DND-41 (cell line): Measurements from ENCODE around the gene ALDH1A2.

ENCODE experiments used
- ATAC-seq: fragments of 200-7000 bp; cut with Tn5 transposase; 3 replicates; pipeline ENCODE4 v1.9.1; 2021; ENCODE audit warnings: low read depth; ENCODE audit not compliant: insufficient read depth
- DNase-seq: peaks from one replicate; pipeline ENCODE4 v3.0.0-alpha.2; 2020
- H2AFZ ChIP-seq: 2 replicates; pipeline ENCODE4 v1.6.0; 2012; ENCODE audit warnings: low read depth, low read length
- H3K27ac ChIP-seq: 2 replicates; pipeline ENCODE4 v1.5.1; 2012; ENCODE audit warnings: low read length, inconsistent platforms
- H3K27me3 ChIP-seq: fragments of 200-600 bp; sonication (generic); 2 replicates; pipeline ENCODE4 v1.6.0; 2012; ENCODE audit warnings: low read length, mild to moderate bottlenecking, inconsistent platforms; ENCODE audit not compliant: insufficient read depth, poor library complexity
- H3K36me3 ChIP-seq: 2 replicates; pipeline ENCODE4 v1.5.1; 2012; ENCODE audit warnings: low read length, inconsistent platforms; ENCODE audit not compliant: insufficient read depth
- H3K4me1 ChIP-seq: 2 replicates; pipeline ENCODE4 v1.5.1; 2012; ENCODE audit warnings: mild to moderate bottlenecking, low read length; ENCODE audit not compliant: insufficient read depth
- H3K4me2 ChIP-seq: 2 replicates; pipeline ENCODE4 v1.6.0; 2012; ENCODE audit warnings: mild to moderate bottlenecking, moderate library complexity, low read length, inconsistent platforms; ENCODE audit not compliant: insufficient read depth
- H3K4me3 ChIP-seq, 2 experiments: fragments of 200-600 bp in 1 of 2; shearing (Covaris generic) in 1 of 2; 2 replicates each; pipeline ENCODE4 v1.5.1; 2012 to 2016; ENCODE audit warnings: inconsistent platforms in 2 of 2, low read length in 2 of 2, mild to moderate bottlenecking in 2 of 2, low read depth in 1 of 2, moderate library complexity in 1 of 2
- H3K79me2 ChIP-seq: 2 replicates; pipeline ENCODE4 v1.6.0; 2012; ENCODE audit warnings: low read length, inconsistent platforms; ENCODE audit not compliant: insufficient read depth
- H3K9ac ChIP-seq: 2 replicates; pipeline ENCODE4 v1.6.0; 2012; ENCODE audit warnings: low read depth, mild to moderate bottlenecking, inconsistent platforms, low read length, moderate library complexity
- H3K9me3 ChIP-seq: 2 replicates; pipeline ENCODE4 v1.5.1; 2012; ENCODE audit warnings: low read length, moderate library complexity, mild to moderate bottlenecking, inconsistent platforms; ENCODE audit not compliant: insufficient read depth, severe bottlenecking
- H4K20me1 ChIP-seq: 2 replicates; pipeline ENCODE4 v1.6.0; 2012; ENCODE audit warnings: low read length; ENCODE audit not compliant: insufficient read depth
- EZH2 ChIP-seq: IDR thresholded peaks from 3 replicates; pipeline ENCODE4 v1.6.1; 2012; ENCODE audit warnings: borderline replicate concordance, low read depth, mild to moderate bottlenecking, moderate library complexity, low read length, inconsistent platforms; ENCODE audit not compliant: severe bottlenecking
- TF ChIP-seq, protein P1 (sequence below): IDR thresholded peaks from 2 replicates; pipeline ENCODE4 v1.5.1; 2012; ENCODE audit warnings: borderline replicate concordance, low read length, moderate library complexity, mild to moderate bottlenecking; ENCODE audit not compliant: poor library complexity, severe bottlenecking; ENCODE audit errors: extremely low read depth

Gene ALDH1A2

GRCh38 chr15:58042006-58042405 is 23.5 kb downstream of the ALDH1A2 start:
- Histone ChIP-seq H3K9me3 (no peaks in the 10 kb centered on the region), H3K36me3 (no peaks in the 10 kb centered on the region), H3K4me3 (no peak overlapping the region), H2AFZ (no peak overlapping the region), H3K79me2 (no peaks in the 10 kb centered on the region), H3K9ac (no peak overlapping the region), H3K27me3 (peaks cover 13% of the 10 kb centered on the region), H4K20me1 (no peaks in the 10 kb centered on the region), H3K4me2 (no peak overlapping the region), H3K27ac (no peak overlapping the region), H3K4me1 (no peaks in the 10 kb centered on the region)
- DNase-seq (no peak), ATAC-seq (no peak)
- TF ChIP-seq EZH2: no peak
- TF ChIP-seq, protein P1, sequence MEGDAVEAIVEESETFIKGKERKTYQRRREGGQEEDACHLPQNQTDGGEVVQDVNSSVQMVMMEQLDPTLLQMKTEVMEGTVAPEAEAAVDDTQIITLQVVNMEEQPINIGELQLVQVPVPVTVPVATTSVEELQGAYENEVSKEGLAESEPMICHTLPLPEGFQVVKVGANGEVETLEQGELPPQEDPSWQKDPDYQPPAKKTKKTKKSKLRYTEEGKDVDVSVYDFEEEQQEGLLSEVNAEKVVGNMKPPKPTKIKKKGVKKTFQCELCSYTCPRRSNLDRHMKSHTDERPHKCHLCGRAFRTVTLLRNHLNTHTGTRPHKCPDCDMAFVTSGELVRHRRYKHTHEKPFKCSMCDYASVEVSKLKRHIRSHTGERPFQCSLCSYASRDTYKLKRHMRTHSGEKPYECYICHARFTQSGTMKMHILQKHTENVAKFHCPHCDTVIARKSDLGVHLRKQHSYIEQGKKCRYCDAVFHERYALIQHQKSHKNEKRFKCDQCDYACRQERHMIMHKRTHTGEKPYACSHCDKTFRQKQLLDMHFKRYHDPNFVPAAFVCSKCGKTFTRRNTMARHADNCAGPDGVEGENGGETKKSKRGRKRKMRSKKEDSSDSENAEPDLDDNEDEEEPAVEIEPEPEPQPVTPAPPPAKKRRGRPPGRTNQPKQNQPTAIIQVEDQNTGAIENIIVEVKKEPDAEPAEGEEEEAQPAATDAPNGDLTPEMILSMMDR: no peak

- no peak overlapping the region for H3K4me3 ChIP-seq
- no peak overlapping the region for H2AFZ ChIP-seq
- H3K4me2 ChIP-seq: no peak overlapping the region
- H3K9me3 ChIP-seq: no peaks in the 10 kb centered on the region
- H3K27ac ChIP-seq: no peak overlapping the region
- no peaks in the 10 kb centered on the region for H3K4me1 ChIP-seq
- TF ChIP-seq, protein P1: no peak
- no peak for TF ChIP-seq EZH2
- no peaks in the 10 kb centered on the region for H3K79me2 ChIP-seq
- no peak for ATAC-seq
- no peaks in the 10 kb centered on the region for H3K36me3 ChIP-seq
- no peak for DNase-seq
- no peak overlapping the region for H3K9ac ChIP-seq
- H3K27me3 ChIP-seq: peaks cover 17% of the 10 kb centered on the region
- H4K20me1 ChIP-seq: no peaks in the 10 kb centered on the region
Observed at GRCh38 chr15:58040150-58040549, 25.4 kb downstream of the ALDH1A2 start.

DNA sequence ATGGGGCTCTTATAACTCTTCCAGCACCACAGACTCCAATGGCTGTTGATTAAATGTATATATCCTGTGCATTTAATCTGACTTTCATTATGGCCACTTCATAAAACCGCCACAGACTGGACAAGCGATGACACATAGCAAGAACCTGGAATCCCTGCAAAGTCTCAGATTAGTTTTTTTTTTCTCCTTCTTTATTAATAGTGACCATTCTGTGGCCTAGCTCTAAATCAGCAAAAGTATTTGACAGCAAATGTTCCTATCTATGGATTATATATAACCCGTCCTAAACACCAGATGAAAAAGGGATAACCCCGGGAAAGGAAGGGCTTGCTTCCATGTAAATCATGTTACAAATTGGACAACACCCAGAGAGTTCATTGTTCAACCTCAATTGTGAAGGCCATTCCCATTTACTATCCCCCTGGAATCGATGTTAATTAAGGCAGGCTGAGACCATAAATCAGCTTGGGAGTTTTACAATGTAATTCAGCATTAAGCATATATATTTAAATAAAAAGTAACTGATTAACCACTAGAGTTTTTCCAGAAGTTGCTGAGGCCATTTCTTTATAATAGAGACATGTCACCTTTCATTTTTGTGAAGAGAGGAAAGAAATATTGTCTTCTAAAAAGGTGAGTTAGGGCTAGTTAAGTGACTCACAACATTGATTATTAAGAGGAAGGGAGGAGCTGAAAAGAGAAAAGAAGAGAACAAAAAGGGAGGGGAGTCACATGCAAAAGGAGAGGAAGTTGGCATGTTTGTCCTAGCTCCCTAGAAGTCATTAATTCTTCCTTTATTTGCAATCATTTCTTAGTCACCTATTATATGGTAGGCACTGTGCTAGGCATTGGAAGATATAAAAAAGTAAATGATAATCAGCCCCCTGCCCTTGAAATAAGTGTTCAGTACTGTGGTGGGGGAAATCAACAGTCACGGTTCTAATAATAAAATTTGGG is 26.2 kb downstream of the ALDH1A2 start:
- no peaks in the 10 kb centered on the region for H3K4me1 ChIP-seq
- H3K9ac ChIP-seq: no peak overlapping the region
- no peak overlapping the region for H3K27ac ChIP-seq
- DNase-seq: no peak
- H3K36me3 ChIP-seq: no peaks in the 10 kb centered on the region
- no peak for ATAC-seq
- H3K79me2 ChIP-seq: no peaks in the 10 kb centered on the region
- H3K27me3 ChIP-seq: peaks cover 17% of the 10 kb centered on the region
- no peak overlapping the region for H3K4me2 ChIP-seq
- no peaks in the 10 kb centered on the region for H3K9me3 ChIP-seq
- no peak for TF ChIP-seq EZH2
- H4K20me1 ChIP-seq: no peaks in the 10 kb centered on the region
- no peak overlapping the region for H3K4me3 ChIP-seq
- no peak overlapping the region for H2AFZ ChIP-seq

DNA sequence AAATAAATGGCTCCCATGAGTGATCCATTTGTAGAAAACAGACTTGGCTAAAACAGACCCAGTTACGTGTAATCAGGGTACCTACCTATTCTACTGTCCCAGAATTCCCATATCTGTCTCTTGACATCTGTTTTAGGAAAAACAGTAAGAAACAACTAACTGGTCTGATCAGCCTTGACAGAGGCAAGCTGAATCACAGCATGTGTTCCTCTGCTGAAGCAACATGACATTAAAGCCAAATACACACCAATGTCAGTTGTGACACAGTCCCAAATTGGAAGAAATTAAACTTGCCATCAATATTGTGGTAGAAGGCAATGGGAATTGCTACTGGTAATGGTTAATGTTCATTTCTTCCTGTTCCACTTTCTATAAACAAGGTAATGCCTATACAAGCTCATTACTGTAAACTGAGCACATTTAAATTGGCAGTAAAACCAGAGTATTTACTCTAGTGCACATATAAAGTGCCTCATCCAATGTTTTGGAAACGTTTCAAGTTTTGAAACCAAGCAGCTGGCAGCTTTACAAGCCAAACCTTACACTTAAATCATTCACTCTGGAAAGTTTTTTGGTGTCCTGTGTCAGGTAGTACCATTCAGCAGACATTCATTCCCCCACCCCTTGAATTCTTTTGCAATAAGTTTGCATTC is 27.0 kb downstream of the ALDH1A2 start:
- no peak for DNase-seq
- no peaks in the 10 kb centered on the region for H3K36me3 ChIP-seq
- ATAC-seq: no peak
- H3K9me3 ChIP-seq: no peaks in the 10 kb centered on the region
- no peaks in the 10 kb centered on the region for H4K20me1 ChIP-seq
- peaks cover 16% of the 10 kb centered on the region for H3K27me3 ChIP-seq
- no peaks in the 10 kb centered on the region for H3K79me2 ChIP-seq
- H3K4me3 ChIP-seq: no peak overlapping the region
- no peak overlapping the region for H3K27ac ChIP-seq
- H2AFZ ChIP-seq: no peak overlapping the region
- H3K4me1 ChIP-seq: no peaks in the 10 kb centered on the region
- H3K9ac ChIP-seq: no peak overlapping the region
- H3K4me2 ChIP-seq: no peak overlapping the region
- no peak for TF ChIP-seq EZH2
- TF ChIP-seq, protein P1: no peak
